Measurements from ENCODE around the gene FADS6.

FADS6 gene

DNA sequence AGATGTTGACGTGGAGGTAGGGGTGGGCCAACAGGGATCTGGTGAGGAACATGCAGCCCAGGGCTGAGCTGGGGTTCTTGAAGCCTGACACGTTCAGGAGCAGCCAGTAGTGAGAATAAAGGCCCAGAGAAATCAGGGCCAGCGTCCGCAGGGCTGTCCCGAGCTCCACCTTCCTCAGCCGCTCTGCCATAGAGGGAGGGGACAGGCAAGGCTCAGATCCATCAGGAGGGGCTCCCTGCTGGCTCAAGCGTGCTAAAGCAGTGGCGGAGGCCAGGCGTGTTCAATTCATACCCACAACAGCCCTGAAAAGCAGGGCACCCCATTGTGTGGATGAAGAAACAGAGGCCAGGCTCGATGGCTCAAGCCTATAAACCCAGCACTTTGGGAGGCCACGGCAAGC is 12.4 kb downstream of the FADS6 start:
- Histone ChIP-seq H2AFZ (ENCODE audit: low read depth, low read length) (no peak overlapping the region), H3K4me3 (ENCODE audit: low read length) (no peak overlapping the region), H3K36me3 (replicated peaks; ENCODE audit: low read depth, low read length) (no peaks in the 10 kb centered on the region), H3K9ac (ENCODE audit: low read length) (no peak overlapping the region), H3K4me1 (ENCODE audit: low read length) (no peaks in the 10 kb centered on the region), H3K4me2 (ENCODE audit: low read length) (no peak overlapping the region), H4K20me1 (ENCODE audit: insufficient read depth, low read length) (no peaks in the 10 kb centered on the region), H3K27ac (ENCODE audit: low read length) (no peak overlapping the region), H3K9me3 (ENCODE audit: insufficient read depth, low read length) (no peaks in the 10 kb centered on the region), H3K27me3 (ENCODE audit: low read depth, low read length) (no peaks in the 10 kb centered on the region), H3K79me2 (ENCODE audit: low read length) (no peaks in the 10 kb centered on the region)
- TF ChIP-seq, protein P1, sequence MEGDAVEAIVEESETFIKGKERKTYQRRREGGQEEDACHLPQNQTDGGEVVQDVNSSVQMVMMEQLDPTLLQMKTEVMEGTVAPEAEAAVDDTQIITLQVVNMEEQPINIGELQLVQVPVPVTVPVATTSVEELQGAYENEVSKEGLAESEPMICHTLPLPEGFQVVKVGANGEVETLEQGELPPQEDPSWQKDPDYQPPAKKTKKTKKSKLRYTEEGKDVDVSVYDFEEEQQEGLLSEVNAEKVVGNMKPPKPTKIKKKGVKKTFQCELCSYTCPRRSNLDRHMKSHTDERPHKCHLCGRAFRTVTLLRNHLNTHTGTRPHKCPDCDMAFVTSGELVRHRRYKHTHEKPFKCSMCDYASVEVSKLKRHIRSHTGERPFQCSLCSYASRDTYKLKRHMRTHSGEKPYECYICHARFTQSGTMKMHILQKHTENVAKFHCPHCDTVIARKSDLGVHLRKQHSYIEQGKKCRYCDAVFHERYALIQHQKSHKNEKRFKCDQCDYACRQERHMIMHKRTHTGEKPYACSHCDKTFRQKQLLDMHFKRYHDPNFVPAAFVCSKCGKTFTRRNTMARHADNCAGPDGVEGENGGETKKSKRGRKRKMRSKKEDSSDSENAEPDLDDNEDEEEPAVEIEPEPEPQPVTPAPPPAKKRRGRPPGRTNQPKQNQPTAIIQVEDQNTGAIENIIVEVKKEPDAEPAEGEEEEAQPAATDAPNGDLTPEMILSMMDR (IDR thresholded peaks at IDR 0.05; ENCODE audit: low read depth, low read length) = no peak
- TF ChIP-seq EZH2phosphoT487 (IDR thresholded peaks at IDR 0.05; ENCODE audit: low read depth) = no peak

DNA sequence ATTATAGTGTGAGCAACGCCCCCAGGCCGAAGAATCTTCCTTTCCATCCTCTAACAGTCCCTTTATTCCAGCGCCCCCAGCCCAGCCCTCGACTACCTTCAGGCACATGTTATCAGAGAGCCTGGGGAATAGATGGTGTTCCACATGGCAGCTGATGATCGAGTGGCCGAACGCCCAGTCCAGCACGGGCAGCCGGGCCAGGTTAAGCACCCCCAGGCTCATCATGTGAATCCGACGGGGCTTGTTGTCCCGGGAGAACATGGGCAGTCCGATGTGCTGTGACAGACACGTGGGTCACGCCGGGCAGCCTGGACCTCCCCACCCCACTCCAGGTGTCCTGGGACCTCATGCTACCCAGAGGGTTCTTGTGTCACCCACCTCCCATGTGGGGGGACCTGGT is 14.1 kb downstream of the FADS6 start:
- TF ChIP-seq, protein P1 (IDR thresholded peaks at IDR 0.05; ENCODE audit: low read depth, low read length) = no peak
- no peak for TF ChIP-seq EZH2phosphoT487 (IDR thresholded peaks at IDR 0.05; ENCODE audit: low read depth)
- no peaks in the 10 kb centered on the region for H3K36me3 ChIP-seq (replicated peaks; ENCODE audit: low read depth, low read length)
- H3K9me3 ChIP-seq (ENCODE audit: insufficient read depth, low read length) = no peaks in the 10 kb centered on the region
- H2AFZ ChIP-seq (ENCODE audit: low read depth, low read length) = no peak overlapping the region
- no peak overlapping the region for H3K4me3 ChIP-seq (ENCODE audit: low read length)
- no peaks in the 10 kb centered on the region for H3K27me3 ChIP-seq (ENCODE audit: low read depth, low read length)
- H3K9ac ChIP-seq (ENCODE audit: low read length) = no peak overlapping the region
- H3K79me2 ChIP-seq (ENCODE audit: low read length) = no peaks in the 10 kb centered on the region
- H4K20me1 ChIP-seq (ENCODE audit: insufficient read depth, low read length) = no peaks in the 10 kb centered on the region
- H3K4me1 ChIP-seq (ENCODE audit: low read length) = 0 out of 2 replicates have a peak, but pooled peaks cover 1% of the 10 kb centered on the region
- H3K4me2 ChIP-seq (ENCODE audit: low read length) = no peak overlapping the region
- H3K27ac ChIP-seq (ENCODE audit: low read length) = no peak overlapping the region

DNA sequence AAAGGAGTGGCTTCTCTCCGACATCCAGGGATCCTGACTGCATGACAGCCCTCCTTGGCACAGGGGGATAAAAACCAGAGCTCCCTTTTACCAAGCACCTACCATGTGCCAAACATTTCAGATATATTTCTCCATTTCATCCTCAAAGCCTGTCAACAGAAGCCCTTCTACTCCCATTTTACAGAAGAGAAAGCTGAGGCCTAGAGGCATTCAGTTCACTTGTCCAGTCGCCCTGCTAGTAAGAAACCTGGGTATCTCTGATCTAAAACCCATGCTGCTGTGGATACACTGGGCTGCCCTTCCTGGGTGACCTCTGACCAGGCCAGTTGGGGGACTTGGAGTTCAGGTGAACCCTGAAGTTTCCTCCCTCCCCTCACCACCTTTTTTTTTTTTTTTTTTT is 14.8 kb downstream of the FADS6 start:
- H3K4me3 ChIP-seq (ENCODE audit: low read length) = no peak overlapping the region
- no peak overlapping the region for H3K27ac ChIP-seq (ENCODE audit: low read length)
- H3K9ac ChIP-seq (ENCODE audit: low read length) = no peak overlapping the region
- H4K20me1 ChIP-seq (ENCODE audit: insufficient read depth, low read length) = no peaks in the 10 kb centered on the region
- no peaks in the 10 kb centered on the region for H3K9me3 ChIP-seq (ENCODE audit: insufficient read depth, low read length)
- H3K4me2 ChIP-seq (ENCODE audit: low read length) = no peak overlapping the region
- TF ChIP-seq, protein P1 (IDR thresholded peaks at IDR 0.05; ENCODE audit: low read depth, low read length) = no peak
- TF ChIP-seq EZH2phosphoT487 (IDR thresholded peaks at IDR 0.05; ENCODE audit: low read depth) = no peak
- no peaks in the 10 kb centered on the region for H3K27me3 ChIP-seq (ENCODE audit: low read depth, low read length)
- no peaks in the 10 kb centered on the region for H3K79me2 ChIP-seq (ENCODE audit: low read length)
- H3K4me1 ChIP-seq (ENCODE audit: low read length) = peaks cover 6% of the 10 kb centered on the region; the same call in 1 of the 2 replicates
- no peak overlapping the region for H2AFZ ChIP-seq (ENCODE audit: low read depth, low read length)
- no peaks in the 10 kb centered on the region for H3K36me3 ChIP-seq (replicated peaks; ENCODE audit: low read depth, low read length)

DNA sequence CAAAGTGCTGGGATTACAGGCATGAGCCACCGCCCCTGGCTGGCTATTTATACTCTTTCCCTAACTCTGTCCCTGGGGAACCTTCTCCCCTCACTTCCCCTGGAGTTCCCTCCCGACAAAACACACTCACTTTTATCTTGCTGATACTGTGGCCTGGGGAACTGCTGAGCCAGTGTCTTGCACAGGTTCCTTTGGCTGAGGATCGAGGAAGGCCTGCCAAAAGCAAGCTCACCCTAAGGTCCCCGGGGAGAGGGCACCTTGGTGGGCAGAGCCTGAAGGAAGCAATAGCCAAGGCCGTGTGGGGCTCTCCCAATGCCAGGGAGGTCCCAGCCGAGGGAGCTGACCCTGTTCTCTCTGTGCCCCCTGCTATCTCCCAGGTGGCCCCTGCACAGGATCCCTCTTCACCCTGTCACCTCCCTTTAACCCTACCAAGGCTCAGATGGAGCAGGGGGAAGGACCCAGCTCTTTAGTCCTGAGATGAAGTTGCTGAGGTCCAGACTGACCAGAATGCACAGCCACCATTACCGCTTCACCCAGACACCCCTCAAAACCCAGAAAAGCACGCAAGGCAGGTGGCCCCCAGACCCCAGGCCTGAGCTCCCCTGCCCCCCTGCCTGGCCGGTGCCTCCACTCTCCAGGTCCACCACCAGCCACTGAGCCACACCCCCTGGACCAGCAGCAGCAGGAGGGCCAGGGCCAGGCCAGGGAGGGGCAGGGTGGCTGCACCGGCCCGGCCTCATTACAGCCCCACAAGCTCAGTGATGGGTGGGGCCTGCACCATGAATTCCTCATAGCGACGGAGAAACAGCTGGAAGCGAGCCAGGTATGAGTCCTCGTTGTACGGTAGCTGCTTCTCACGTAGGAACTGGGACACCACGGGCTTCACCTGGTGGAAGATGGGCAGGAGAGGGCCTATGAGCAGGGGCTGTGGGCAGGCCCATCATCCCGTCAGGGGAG is 15.6 kb downstream of the FADS6 start:
- H3K4me3 ChIP-seq (ENCODE audit: low read length) = no peak overlapping the region
- no peaks in the 10 kb centered on the region for H3K9me3 ChIP-seq (ENCODE audit: insufficient read depth, low read length)
- no peak overlapping the region for H3K9ac ChIP-seq (ENCODE audit: low read length)
- H3K4me1 ChIP-seq (ENCODE audit: low read length) = peaks cover 6% of the 10 kb centered on the region; the same call in 1 of the 2 replicates
- no peak overlapping the region for H2AFZ ChIP-seq (ENCODE audit: low read depth, low read length)
- TF ChIP-seq, protein P1 (IDR thresholded peaks at IDR 0.05; ENCODE audit: low read depth, low read length) = no peak
- TF ChIP-seq EZH2phosphoT487 (IDR thresholded peaks at IDR 0.05; ENCODE audit: low read depth) = no peak
- H4K20me1 ChIP-seq (ENCODE audit: insufficient read depth, low read length) = no peaks in the 10 kb centered on the region
- H3K27me3 ChIP-seq (ENCODE audit: low read depth, low read length) = no peaks in the 10 kb centered on the region
- no peaks in the 10 kb centered on the region for H3K36me3 ChIP-seq (replicated peaks; ENCODE audit: low read depth, low read length)
- no peak overlapping the region for H3K4me2 ChIP-seq (ENCODE audit: low read length)
- H3K27ac ChIP-seq (ENCODE audit: low read length) = no peak overlapping the region
- H3K79me2 ChIP-seq (ENCODE audit: low read length) = no peaks in the 10 kb centered on the region
